ENCODE measurements around the gene GLYATL3.
"Not testable (repeated sequence)": the region's sequence is repeated elsewhere in the genome, so short reads cannot be mapped to it uniquely, and the experiment has no call there.

GLYATL3 gene

DNA sequence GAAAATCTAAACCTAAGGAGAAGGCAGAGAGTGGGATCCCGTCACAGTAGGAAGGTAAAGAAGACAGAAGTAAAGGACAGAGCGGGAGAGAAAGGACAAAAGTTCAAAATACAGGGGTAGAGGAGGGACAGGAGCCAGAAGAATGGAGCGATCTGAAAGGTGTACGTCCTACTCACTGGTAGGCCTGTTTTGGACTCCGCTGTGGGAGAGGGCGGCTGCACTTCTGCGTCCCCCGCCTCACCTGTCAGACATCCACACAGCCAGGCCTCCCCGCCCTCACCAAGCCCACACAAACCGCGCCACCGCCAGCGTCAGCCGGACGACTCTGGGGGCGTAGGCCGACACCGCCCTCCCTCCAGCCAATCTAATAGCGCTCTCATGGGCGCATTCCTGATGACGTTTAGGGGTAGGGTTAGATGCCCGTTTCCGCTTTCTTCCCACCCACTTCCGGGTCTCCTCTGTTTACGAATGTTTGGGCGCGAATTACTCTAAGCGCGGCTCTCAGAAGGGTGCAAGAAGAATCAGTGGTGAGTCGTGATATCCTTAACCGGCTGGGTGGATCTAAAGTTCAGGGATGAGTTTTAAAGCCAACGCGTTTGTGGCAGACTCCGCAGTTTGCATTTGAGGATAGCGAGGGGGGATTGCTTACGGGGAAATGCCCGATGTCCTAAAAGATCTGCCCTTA is 36.7 kb upstream of the GLYATL3 start, which contains the start of the genes CENPQ and MMUT:
Gene CENPQ, plus strand, starts transcription at position 444 of the 685 bp plus-strand sequence. CDS start 6,807 bp downstream, outside the sequence.
Gene MMUT, minus strand, starts transcription at position 327 of the 685 bp plus-strand sequence. CDS start 3,787 bp downstream, outside the sequence.
- H3K4me3 ChIP-seq (ENCODE audit: low read depth, low read length), result peak within 1 kb of the TSS; percentile 93
- no peak for TF ChIP-seq CTCF (IDR thresholded peaks at IDR 0.05; ENCODE audit: low read depth, low read length)
- no peaks in the 10 kb centered on the region for H3K27me3 ChIP-seq
- no peaks in the 10 kb centered on the region for H3K9me3 ChIP-seq
- H3K4me1 ChIP-seq, result no peaks in the 10 kb centered on the region
- no peaks in the 10 kb centered on the region for H3K36me3 ChIP-seq
- DNase-seq, result peak; percentile 93

DNA sequence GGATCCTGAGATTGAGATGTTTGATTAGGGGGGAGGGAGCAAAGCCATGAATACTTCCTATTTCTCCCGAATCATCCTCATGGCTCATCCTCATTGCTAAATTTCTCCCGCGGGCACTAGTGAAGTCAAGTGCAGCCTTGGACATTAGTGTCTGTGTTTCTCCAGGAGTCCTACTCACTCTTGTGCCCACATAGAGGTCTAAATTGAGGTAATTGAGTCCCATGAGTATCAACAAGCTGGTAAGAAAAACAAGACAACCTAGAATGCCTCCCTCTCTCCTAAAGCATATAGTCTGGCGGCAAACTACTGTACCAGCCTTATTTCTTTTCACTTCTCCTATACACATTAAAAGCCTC is 36.1 kb upstream of the GLYATL3 start:
- no peaks in the 10 kb centered on the region for H3K27me3 ChIP-seq
- peak overlapping the region; percentile 93 for H3K4me3 ChIP-seq (ENCODE audit: low read depth, low read length)
- no peak for DNase-seq
- no peaks in the 10 kb centered on the region for H3K4me1 ChIP-seq
- no peaks in the 10 kb centered on the region for H3K9me3 ChIP-seq
- no peak for TF ChIP-seq CTCF (IDR thresholded peaks at IDR 0.05; ENCODE audit: low read depth, low read length)
- H3K36me3 ChIP-seq, result no peaks in the 10 kb centered on the region

DNA sequence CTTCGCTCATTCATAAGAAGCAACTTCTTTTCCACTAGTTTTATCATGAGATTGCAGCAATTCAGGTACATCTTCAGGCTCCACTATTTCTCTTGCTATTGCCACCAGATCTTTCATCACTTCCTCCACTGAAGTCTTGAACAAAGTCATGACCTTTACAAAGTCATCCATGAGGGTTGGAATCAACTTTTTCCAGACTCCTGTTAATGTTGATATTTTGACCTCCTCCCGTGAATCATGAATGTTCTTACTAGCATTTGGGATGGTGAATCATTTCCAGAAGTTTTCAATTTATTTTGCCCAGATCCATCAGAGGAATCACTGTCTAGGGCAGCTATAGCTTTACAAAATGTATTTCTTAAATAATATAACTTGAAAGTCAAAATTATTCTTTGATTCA is 35.0 kb upstream of the GLYATL3 start:
- DNase-seq, result no peak
- H3K36me3 ChIP-seq, result no peaks in the 10 kb centered on the region
- no peak overlapping the region for H3K4me3 ChIP-seq (ENCODE audit: low read depth, low read length)
- TF ChIP-seq CTCF (IDR thresholded peaks at IDR 0.05; ENCODE audit: low read depth, low read length), result no peak
- no peaks in the 10 kb centered on the region for H3K9me3 ChIP-seq
- H3K27me3 ChIP-seq, result no peaks in the 10 kb centered on the region
- H3K4me1 ChIP-seq, result no peaks in the 10 kb centered on the region

DNA sequence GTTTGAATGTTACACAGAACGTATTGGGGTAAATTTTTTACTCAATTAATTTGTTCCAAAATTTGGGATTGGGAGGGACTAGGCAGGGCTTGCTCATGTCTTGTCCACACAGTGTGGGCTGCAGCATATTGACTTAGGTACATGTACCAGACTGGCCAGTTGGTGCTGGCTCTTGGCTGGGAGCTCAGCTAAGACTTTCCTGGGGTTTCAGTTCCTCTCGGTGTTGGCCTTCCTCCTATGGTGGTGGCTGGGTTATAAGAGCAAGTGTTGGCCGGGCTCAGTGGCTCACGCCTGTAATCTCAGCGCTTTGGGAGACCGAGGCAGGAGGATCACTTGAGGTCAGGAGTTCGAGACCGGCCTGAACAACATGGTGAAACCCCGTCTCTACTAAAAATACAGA is 31.7 kb upstream of the GLYATL3 start:
- Histone ChIP-seq H3K9me3 (no peaks in the 10 kb centered on the region), H3K27me3 (no peaks in the 10 kb centered on the region), H3K36me3 (peaks cover 9% of the 10 kb centered on the region), H3K4me1 (no peaks in the 10 kb centered on the region), H3K4me3 (ENCODE audit: low read depth, low read length) (no peak overlapping the region)
- DNase-seq, result no peak
- no peak for TF ChIP-seq CTCF (IDR thresholded peaks at IDR 0.05; ENCODE audit: low read depth, low read length)

DNA sequence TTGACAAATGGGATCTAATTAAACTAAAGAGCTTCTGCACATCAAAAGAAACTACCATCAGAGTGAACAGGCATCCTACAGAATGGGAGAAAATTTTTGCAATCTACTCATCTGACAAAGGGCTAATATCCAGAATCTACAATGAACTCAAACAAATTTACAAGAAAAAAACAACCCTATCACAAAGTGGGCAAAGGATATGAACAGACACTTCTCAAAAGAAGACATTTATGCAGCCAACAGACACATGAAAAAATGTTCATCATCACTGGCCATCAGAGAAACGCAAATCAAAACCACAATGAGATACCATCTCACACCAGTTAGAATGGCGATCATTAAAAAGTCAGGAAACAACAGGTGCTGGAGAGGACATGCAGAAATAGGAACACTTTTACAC is 23.2 kb upstream of the GLYATL3 start:
- H3K36me3 ChIP-seq, result peaks cover 23% of the 10 kb centered on the region
- not testable (repeated sequence) for DNase-seq; H3K27me3 ChIP-seq; H3K9me3 ChIP-seq; H3K4me1 ChIP-seq; H3K4me3 ChIP-seq (ENCODE audit: low read depth, low read length)

DNA sequence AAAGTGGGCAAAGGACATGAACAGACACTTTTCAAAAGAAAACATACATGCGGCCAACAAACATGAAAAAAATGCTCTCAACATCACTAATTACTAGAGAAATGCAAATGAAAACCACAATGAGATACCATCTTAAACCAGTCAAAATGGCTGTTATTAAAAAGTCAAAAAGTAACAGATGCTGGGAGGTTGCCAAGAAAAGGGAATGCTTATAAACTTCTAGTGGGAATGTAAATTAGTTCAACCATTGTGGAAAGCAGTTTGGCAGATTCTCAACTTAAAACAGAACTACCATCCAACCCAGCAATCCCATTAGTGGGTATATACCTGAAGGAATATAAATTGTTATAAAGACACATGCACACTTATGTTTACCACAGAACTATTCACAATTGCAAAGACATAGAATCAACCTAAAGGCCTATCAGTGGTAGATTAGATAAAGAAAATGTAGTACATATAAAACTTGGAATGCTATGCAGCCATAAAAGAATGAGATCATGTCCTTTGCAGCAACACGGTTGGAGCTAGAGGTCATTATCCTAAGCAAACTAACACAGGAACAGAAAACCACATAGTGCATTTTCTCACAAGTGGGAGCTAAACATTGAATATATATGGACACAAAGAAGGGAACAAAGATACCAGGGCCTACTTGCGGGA is 20.3 kb upstream of the GLYATL3 start:
- H3K4me3 ChIP-seq (ENCODE audit: low read depth, low read length), result no peak overlapping the region
- DNase-seq, result no peak
- no peaks in the 10 kb centered on the region for H3K4me1 ChIP-seq
- no peak for TF ChIP-seq CTCF (IDR thresholded peaks at IDR 0.05; ENCODE audit: low read depth, low read length)
- no peaks in the 10 kb centered on the region for H3K9me3 ChIP-seq
- no peaks in the 10 kb centered on the region for H3K27me3 ChIP-seq
- peaks cover 6% of the 10 kb centered on the region for H3K36me3 ChIP-seq

DNA sequence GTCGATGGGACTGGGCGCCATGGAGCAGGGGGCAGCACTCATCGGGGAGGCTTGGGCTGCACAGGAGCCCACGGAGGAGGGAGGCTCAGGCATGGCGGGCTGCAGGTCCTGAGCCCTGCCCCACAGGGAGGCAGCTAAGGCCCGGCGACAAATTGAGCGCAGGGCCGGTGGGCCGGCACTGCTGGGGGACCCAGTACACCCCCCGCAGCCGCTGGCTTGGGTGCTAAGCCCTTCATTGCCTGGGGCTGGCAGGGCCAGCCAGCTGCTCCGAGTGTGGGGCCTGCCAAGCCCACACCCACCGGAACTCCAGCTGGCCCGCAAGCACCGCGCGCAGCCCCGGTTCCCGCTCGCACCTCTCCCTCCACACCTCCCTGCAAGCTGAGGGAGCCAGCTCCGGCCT is 17.9 kb upstream of the GLYATL3 start:
- not testable (repeated sequence) for H3K4me1 ChIP-seq; H3K4me3 ChIP-seq (ENCODE audit: low read depth, low read length); H3K9me3 ChIP-seq; H3K27me3 ChIP-seq; H3K36me3 ChIP-seq; DNase-seq

- not testable (repeated sequence) for H3K4me1 ChIP-seq; H3K4me3 ChIP-seq (ENCODE audit: low read depth, low read length); H3K9me3 ChIP-seq; H3K36me3 ChIP-seq; H3K27me3 ChIP-seq; DNase-seq
Measured at GRCh38 chr6:49483380-49483779, 16.3 kb upstream of the GLYATL3 start.
